HG02763 (cell line): ENCODE measurements around the gene MORN1.
A peak's percentile ranks its signal among the peaks of the same experiment; 100 is the strongest.
"Not testable (repeated sequence)": the region's sequence is repeated elsewhere in the genome, so short reads cannot be mapped to it uniquely, and the experiment has no call there.

Experiments used
- ATAC-seq: cut with Tn5 transposase; IDR thresholded peaks from one replicate; pipeline ENCODE4 v1.9.1; 2021; ENCODE audit warnings: mild to moderate bottlenecking, moderate library complexity; ENCODE audit not compliant: unreplicated experiment

Gene MORN1

GRCh38 chr1:2391041-2391930 lies at the start of gene MORN1, which contains the start of gene RER1:
Gene MORN1 (minus strand): TSS chr1:2391554. CDS start chr1:2391533, 21 bp downstream.
Gene RER1 (plus strand): TSS chr1:2391841. CDS start chr1:2395791, 3,950 bp downstream.
- peak; percentile 87 for ATAC-seq

- ATAC-seq: not testable (repeated sequence)
These were observed 49.0 kb upstream of the MORN1 start for GRCh38 chr1:2440346-2440745.

- ATAC-seq: no peak
These were observed 48.0 kb upstream of the MORN1 start for GRCh38 chr1:2439369-2439768.

- ATAC-seq: no peak
These were observed 47.3 kb upstream of the MORN1 start for GRCh38 chr1:2438641-2439040.

- ATAC-seq: no peak
These were observed 46.7 kb upstream of the MORN1 start for GRCh38 chr1:2438038-2438437.

GRCh38 chr1:2437617-2438016 lies 46.3 kb upstream of the MORN1 start:
- no peak for ATAC-seq

- ATAC-seq: no peak
These were observed 45.5 kb upstream of the MORN1 start for GRCh38 chr1:2436876-2437275.

GRCh38 chr1:2435746-2436355 lies 44.5 kb upstream of the MORN1 start:
- ATAC-seq: no peak

- no peak for ATAC-seq
These were observed 43.7 kb upstream of the MORN1 start for GRCh38 chr1:2435091-2435490.

- no peak for ATAC-seq
These were observed 42.7 kb upstream of the MORN1 start for GRCh38 chr1:2433936-2434655.

- ATAC-seq: no peak
These were observed 41.8 kb upstream of the MORN1 start for GRCh38 chr1:2433196-2433595.

- no peak for ATAC-seq
These were observed 41.1 kb upstream of the MORN1 start for GRCh38 chr1:2432441-2432844.

GRCh38 chr1:2431518-2431917 lies 40.2 kb upstream of the MORN1 start:
- no peak for ATAC-seq

GRCh38 chr1:2431103-2431502 lies 39.7 kb upstream of the MORN1 start:
- ATAC-seq: no peak

- ATAC-seq: no peak
These were observed 39.2 kb upstream of the MORN1 start for GRCh38 chr1:2430592-2430973.

GRCh38 chr1:2429780-2430591 lies 38.6 kb upstream of the MORN1 start:
- no peak for ATAC-seq

- ATAC-seq: no peak
These were observed 37.1 kb upstream of the MORN1 start for GRCh38 chr1:2428490-2428889.

- ATAC-seq: no peak
These were observed 36.6 kb upstream of the MORN1 start for GRCh38 chr1:2427976-2428375.

- no peak for ATAC-seq
These were observed 35.7 kb upstream of the MORN1 start for GRCh38 chr1:2427051-2427450.

- ATAC-seq: no peak
These were observed 35.2 kb upstream of the MORN1 start for GRCh38 chr1:2426540-2426939.

GRCh38 chr1:2425892-2426291 lies 34.5 kb upstream of the MORN1 start:
- no peak for ATAC-seq
